HUES6 (cell line): ENCODE measurements around the gene LMF1.

Source experiments
- H3K27ac ChIP-seq: 2 replicates; pipeline ENCODE4 v1.7.0; 2013; ENCODE audit warnings: low read depth, mild to moderate bottlenecking, low read length, inconsistent platforms
- H3K27me3 ChIP-seq: 2 replicates; pipeline ENCODE4 v1.6.1; 2013; ENCODE audit warnings: low read length; ENCODE audit not compliant: control insufficient read depth, insufficient read depth
- H3K36me3 ChIP-seq: 2 replicates; pipeline ENCODE4 v1.6.1; 2013; ENCODE audit warnings: low read length; ENCODE audit not compliant: control insufficient read depth, insufficient read depth
- H3K4me1 ChIP-seq: 2 replicates; pipeline ENCODE4 v1.6.1; 2013; ENCODE audit warnings: low read length; ENCODE audit not compliant: control insufficient read depth, insufficient read depth
- H3K4me3 ChIP-seq: 2 replicates; pipeline ENCODE4 v1.5.1; 2013; ENCODE audit warnings: low read depth, low read length
- H3K9ac ChIP-seq: one replicate; pipeline ENCODE4 v1.6.1; 2013; ENCODE audit warnings: mild to moderate bottlenecking, low read length
- H3K9me3 ChIP-seq: 2 replicates; pipeline ENCODE4 v1.6.1; 2013; ENCODE audit warnings: low read depth, low read length; ENCODE audit not compliant: control insufficient read depth, insufficient read depth

The LMF1 gene

DNA sequence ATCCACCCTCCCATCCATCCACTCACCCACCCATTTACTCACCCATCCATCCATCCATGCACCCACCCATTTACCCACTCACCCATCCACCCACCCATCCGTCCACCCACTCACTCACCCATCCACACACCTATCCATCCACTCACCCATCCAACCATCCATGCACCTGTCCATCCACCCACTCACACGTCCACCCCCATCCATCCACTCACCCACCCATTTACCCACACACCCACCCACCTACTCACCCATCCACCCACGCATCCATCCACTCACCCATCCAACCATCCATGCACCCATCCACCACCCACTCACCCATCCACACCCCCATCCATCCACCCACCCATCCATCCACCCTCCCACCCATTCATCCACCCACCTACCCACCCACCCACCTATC lies 22.9 kb upstream of the LMF1 start:
- peaks cover 25% of the 10 kb centered on the region; the same call in 1 of the 2 replicates for H3K9me3 ChIP-seq
- H3K27me3 ChIP-seq = no peaks in the 10 kb centered on the region; the same call in 1 of the 2 replicates
- no peak overlapping the region for H3K4me3 ChIP-seq
- H3K27ac ChIP-seq = no peak overlapping the region
- H3K36me3 ChIP-seq = no peaks in the 10 kb centered on the region
- H3K9ac ChIP-seq = no peak overlapping the region
- peaks cover 21% of the 10 kb centered on the region; the same call in 1 of the 2 replicates for H3K4me1 ChIP-seq

DNA sequence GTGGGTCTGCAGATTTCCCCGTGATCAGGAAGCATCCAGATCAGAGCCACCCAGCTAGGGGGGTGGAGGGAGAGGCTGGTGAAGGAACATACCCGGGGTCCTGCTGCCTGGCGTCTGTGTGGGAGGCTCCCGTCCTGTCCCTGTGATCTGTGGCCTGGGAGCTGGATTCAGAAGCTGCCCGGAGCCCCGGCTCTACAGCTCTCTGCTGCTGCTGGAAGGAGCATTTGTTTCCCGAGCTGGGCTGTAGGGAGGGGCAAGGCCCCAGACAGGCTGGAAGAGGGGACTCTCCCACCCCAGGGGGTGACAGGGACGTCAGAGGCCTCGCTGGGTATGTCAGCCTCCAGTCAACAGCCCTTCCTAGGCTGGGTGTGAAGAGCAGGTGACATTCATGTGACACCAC lies 21.0 kb upstream of the LMF1 start:
- Histone ChIP-seq H3K4me3 (no peak overlapping the region), H3K4me1 (peaks cover 12% of the 10 kb centered on the region; the same call in 1 of the 2 replicates), H3K27ac (no peak overlapping the region), H3K36me3 (no peaks in the 10 kb centered on the region), H3K9ac (no peak overlapping the region), H3K9me3 (peaks cover 25% of the 10 kb centered on the region; the same call in 1 of the 2 replicates), H3K27me3 (no peaks in the 10 kb centered on the region; the same call in 1 of the 2 replicates)

DNA sequence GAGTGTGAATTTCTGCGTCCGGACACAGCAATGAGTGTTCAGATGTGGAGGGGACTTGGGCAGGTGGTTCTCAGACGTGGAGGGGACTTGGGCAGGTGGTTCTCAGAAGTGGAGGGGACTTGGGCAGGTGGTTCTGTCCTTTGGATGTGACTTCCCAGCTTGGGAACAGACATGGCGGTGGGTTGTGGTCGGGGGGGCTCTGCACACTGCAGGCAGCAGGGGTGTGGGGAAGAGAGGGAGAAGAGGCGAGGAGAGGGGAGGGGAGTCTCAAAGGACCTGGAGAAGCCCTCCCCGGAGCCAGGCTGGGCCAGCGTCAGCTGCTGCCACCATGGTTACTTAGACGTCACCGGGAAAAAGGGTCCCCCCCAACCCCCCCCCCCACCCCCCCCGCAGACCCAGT lies 20.6 kb upstream of the LMF1 start:
- Histone ChIP-seq H3K9me3 (peaks cover 25% of the 10 kb centered on the region; the same call in 1 of the 2 replicates), H3K4me3 (no peak overlapping the region), H3K27me3 (no peaks in the 10 kb centered on the region; the same call in 1 of the 2 replicates), H3K36me3 (no peaks in the 10 kb centered on the region), H3K27ac (no peak overlapping the region), H3K4me1 (peaks cover 8% of the 10 kb centered on the region; the same call in 1 of the 2 replicates), H3K9ac (no peak overlapping the region)

DNA sequence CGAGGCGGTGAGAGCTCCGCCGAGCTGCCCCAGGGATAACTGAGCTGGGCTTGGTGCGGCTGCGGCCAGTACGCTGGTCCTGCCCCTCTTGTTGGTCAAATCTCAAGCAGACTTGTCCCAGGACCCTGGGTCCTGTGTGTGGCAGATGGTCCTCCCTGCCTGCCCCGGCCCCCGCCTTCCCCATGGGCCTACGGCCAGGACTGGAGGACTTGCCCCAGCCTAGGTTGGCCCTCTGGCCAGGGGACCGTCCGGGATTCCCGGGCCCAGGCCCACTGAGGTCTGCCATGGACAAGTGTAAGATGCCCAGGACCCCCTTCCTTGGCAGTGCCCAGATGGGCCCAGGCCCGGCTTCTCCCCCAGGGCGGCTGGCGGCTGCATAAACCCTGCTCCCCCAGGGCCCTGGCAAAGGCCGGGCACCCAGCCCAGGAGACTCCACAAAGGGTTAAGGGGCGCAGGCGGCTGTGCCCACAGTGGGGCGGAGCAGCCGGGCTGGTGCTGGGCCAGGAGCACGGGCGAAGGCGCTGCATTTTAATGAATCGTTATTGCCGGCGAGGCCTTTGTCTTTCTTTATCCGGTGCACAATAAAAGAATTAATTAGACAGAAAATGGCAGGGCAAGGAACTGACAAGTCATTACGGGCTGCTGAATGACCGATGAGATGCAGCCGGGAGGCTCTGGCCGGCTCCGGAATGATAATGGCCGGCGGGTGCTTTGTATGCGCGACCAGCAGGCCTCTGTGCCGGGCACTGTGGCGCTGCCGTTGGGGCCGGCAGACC lies 19.9 kb upstream of the LMF1 start:
- Histone ChIP-seq H3K9me3 (peaks cover 20% of the 10 kb centered on the region; the same call in 1 of the 2 replicates), H3K27ac (no peak overlapping the region), H3K4me3 (no peak overlapping the region), H3K27me3 (no peaks in the 10 kb centered on the region; the same call in 1 of the 2 replicates), H3K36me3 (no peaks in the 10 kb centered on the region; the same call in 1 of the 2 replicates), H3K9ac (no peak overlapping the region), H3K4me1 (peaks cover 5% of the 10 kb centered on the region; the same call in 1 of the 2 replicates)

DNA sequence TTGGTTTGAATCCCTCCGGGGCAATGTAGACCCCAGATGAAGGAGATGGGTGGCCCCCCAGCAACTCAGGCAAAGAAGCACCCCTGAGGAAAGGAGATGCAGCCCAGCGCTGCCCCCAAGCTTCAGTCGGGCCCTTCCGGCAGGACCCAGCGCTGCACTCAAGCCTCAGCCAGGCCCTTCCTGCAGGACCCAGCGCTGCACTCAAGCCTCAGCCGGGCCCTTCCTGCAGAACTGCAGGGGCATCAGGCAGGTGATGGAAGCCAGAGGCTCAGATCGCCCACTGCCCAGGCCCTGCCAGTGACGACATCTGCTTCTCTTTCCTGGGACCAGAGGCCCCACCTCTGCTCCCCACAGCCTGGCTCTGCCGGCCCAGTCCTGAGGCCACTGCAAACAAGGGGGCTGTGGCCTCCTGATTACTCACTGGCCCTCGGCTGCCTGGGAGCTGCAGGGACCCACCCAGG lies 18.6 kb upstream of the LMF1 start:
- no peak overlapping the region for H3K4me3 ChIP-seq
- no peaks in the 10 kb centered on the region for H3K27me3 ChIP-seq
- peaks cover 5% of the 10 kb centered on the region; the same call in 1 of the 2 replicates for H3K4me1 ChIP-seq
- H3K9me3 ChIP-seq = peaks cover 6% of the 10 kb centered on the region; the same call in 1 of the 2 replicates
- H3K36me3 ChIP-seq = no peaks in the 10 kb centered on the region; the same call in 1 of the 2 replicates
- H3K9ac ChIP-seq = no peak overlapping the region
- no peak overlapping the region for H3K27ac ChIP-seq

DNA sequence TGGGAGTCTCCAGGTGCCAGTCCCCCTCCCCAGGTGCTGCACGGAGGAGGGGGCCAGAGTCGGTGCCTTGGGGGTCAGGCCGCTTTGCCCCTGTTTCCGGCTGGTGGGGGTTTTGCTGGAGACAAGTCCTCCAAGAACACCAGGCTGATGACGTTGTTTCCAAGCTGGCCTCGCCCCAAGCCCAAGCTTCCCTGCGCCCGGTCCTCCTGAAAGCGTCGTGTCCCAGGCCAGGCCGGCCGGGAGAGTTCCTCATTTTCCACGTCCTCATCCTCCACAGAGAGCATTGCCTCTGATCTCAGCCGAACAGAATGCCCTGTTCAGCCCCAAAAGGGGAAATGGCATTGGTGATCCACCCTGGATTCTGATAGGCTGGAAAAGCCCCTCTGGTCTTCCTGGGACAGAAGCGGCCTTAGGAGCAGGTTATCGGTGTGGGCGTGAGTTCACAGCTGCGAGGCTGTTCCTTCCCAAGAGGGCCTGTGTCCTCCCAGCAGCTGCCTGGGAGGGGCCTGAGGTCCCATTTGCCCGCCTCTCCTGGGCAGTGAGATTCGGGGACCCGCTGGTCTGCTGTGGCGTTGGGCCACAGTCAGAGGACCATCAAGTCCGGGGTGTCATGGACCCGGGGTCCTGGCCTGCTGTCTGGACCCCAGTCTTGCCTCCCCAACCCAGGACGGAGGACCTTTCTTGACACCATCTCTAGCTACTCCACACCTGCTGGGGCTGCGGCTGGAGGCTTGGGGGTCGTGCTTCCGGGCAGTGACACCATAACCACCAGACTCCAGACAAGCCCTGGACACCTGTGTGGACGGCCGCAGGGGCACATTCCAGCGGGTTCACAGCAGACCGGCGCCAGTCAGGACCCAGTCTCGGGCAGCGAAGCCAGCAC lies 17.9 kb upstream of the LMF1 start:
- Histone ChIP-seq H3K36me3 (no peaks in the 10 kb centered on the region; the same call in 1 of the 2 replicates), H3K9ac (no peak overlapping the region), H3K4me1 (peaks cover 5% of the 10 kb centered on the region; the same call in 1 of the 2 replicates), H3K27ac (no peak overlapping the region), H3K9me3 (peaks cover 5% of the 10 kb centered on the region; the same call in 1 of the 2 replicates), H3K27me3 (peaks cover 5% of the 10 kb centered on the region), H3K4me3 (no peak overlapping the region)

DNA sequence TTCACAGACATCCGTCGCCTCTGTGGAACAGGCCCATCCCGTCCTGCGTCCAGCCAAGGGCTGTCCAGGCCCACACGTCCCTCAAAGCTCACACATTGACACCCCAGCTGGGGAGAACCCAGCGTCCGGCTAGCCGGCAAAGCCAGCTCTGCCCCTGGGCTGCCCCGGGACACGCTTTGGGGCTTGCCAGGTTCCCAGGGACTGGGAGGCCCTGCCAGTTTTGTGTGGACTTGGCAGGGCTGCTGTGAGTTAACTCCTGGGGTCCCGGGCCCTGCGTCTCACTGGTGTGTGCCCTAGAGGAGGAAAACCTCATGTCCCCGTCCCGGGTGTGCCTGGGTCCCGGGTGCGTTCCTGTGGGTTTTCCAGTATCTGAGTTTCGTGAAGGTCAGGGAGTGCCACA lies 17.1 kb upstream of the LMF1 start:
- H3K4me1 ChIP-seq = peaks cover 9% of the 10 kb centered on the region; the same call in 1 of the 2 replicates
- H3K27ac ChIP-seq = no peak overlapping the region
- H3K27me3 ChIP-seq = peaks cover 13% of the 10 kb centered on the region
- no peak overlapping the region for H3K9ac ChIP-seq
- H3K9me3 ChIP-seq = peaks cover under 1% of the 10 kb centered on the region; the same call in 1 of the 2 replicates
- H3K4me3 ChIP-seq = no peak overlapping the region
- H3K36me3 ChIP-seq = no peaks in the 10 kb centered on the region; the same call in 1 of the 2 replicates

DNA sequence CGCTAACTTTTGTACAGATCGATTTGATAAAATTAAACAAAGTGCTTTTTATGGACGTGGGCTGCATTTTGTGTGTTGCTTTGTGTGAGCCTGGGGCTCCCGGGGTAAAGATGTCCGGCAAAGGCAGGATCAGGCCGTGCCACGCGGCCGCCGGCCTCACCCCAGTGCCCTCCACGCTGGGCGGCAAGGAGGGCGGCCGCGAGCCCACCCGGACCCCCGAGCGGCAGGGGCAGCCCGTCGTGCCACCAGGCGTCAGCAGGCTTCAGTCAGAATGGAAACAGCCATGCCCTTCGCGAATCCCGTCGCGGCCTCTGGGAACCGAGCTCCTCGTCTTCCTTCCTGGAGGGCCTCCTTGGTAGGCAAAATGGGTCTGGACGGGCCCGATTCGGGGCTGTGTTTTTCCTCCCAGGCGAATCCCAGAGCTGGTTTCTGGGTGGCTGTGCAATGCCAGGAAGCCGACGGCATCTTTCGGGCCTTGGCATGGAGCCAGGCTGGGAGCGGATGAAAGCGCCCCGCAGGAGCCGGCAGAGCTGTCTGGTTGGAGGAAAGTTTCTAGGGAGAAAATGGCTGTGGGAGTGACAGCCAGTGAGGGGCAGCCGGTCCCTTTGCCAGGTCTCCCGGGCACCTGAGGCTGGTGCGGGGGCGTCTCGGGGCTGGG lies 16.3 kb upstream of the LMF1 start:
- H3K4me1 ChIP-seq = peaks cover 14% of the 10 kb centered on the region; the same call in 1 of the 2 replicates
- H3K27ac ChIP-seq = no peak overlapping the region
- no peaks in the 10 kb centered on the region; the same call in 1 of the 2 replicates for H3K36me3 ChIP-seq
- no peak overlapping the region for H3K4me3 ChIP-seq
- peaks cover 21% of the 10 kb centered on the region for H3K27me3 ChIP-seq
- H3K9ac ChIP-seq = no peak overlapping the region
- H3K9me3 ChIP-seq = no peaks in the 10 kb centered on the region

DNA sequence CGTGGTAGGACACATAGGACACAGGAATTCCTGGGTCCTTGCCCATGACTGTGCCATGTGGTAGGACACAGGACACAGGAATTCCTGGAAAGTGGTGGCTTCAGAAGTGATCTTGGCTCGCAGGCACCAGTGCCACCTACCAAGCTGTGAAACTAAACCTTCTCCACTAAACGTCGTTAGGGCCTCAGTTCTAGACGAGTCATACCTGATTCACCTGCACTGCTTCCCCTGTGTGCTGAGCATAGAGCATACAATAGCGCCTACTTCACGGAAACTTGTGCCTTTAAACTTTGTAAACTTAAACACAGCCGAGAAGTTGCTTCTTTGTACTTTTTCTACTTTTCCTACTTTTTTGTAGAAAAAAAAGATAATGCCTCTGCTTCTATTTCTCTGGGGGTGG lies 15.6 kb upstream of the LMF1 start:
- H3K4me1 ChIP-seq = peaks cover 14% of the 10 kb centered on the region; the same call in 1 of the 2 replicates
- H3K27ac ChIP-seq = no peak overlapping the region
- no peaks in the 10 kb centered on the region for H3K9me3 ChIP-seq
- H3K4me3 ChIP-seq = no peak overlapping the region
- peaks cover 24% of the 10 kb centered on the region for H3K27me3 ChIP-seq
- no peaks in the 10 kb centered on the region; the same call in 1 of the 2 replicates for H3K36me3 ChIP-seq
- no peak overlapping the region for H3K9ac ChIP-seq

DNA sequence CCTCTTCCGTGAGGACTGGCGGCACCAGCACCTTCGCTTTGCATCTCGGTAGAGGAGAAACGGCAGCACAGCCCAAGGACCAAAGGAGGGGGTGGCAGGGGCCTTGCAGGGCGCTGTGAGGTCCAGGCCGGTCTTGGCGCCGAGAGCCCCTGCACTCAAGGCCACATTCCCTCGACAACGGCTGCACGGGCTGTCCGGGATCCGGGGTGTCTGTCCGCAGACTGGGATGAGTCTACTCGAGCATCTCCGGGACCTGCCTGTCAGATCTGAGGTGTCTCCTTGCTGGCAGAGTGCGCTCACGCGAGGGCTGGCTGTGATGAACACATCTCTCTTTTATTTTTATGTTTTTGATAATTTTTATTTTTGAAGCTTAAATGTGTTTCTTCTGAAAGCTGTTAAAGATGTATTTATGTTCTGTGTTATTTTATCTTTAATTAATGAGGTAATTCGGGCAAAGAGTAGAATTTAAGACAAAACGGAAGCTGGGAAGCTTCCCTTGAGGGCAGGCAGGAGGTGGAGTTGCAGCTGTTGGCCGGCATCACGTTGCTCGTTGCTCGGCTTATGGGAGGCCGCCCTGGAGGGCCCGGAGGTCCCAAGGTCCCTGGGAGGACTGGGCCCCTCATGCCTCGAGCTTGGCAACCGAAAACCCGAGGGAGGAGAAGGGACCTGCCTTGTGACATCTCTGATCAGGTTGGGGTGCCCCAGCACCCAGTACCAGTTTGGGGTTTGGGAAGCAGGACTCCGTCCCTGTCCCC lies 15.0 kb upstream of the LMF1 start:
- no peak overlapping the region for H3K9ac ChIP-seq
- H3K9me3 ChIP-seq = no peaks in the 10 kb centered on the region
- no peak overlapping the region for H3K27ac ChIP-seq
- H3K36me3 ChIP-seq = no peaks in the 10 kb centered on the region; the same call in 1 of the 2 replicates
- H3K4me3 ChIP-seq = no peak overlapping the region
- peaks cover 28% of the 10 kb centered on the region for H3K27me3 ChIP-seq
- H3K4me1 ChIP-seq = peaks cover 14% of the 10 kb centered on the region; the same call in 1 of the 2 replicates
